Suprapubic skin (tissue), 4 donors: Measurements from ENCODE around the gene FBXO36. TPM values are rescaled to one million over a fixed set of nuclear protein-coding genes. Genes with fewer than 3 reads are reported as not detected.

ENCODE experiments used
- DNase-seq, 2 donors: peaks; one replicate each; pipeline ENCODE4 v3.0.0-alpha.2; 2019; ENCODE audit warnings: low spot score in 2 of 2
- H3K27ac ChIP-seq: fragments of 200-600 bp; sonication (generic); one replicate; pipeline ENCODE4 v1.5.1; 2019
- H3K27me3 ChIP-seq: fragments of 200-600 bp; sonication (generic); one replicate; pipeline ENCODE4 v1.5.1; 2019
- H3K36me3 ChIP-seq: fragments of 200-600 bp; sonication (generic); one replicate; pipeline ENCODE4 v1.5.1; 2019
- H3K4me1 ChIP-seq: fragments of 200-600 bp; sonication (generic); one replicate; pipeline ENCODE4 v1.5.1; 2019
- H3K4me3 ChIP-seq: fragments of 200-600 bp; sonication (generic); one replicate; pipeline ENCODE4 v1.5.1; 2019; ENCODE audit warnings: mild to moderate bottlenecking
- H3K9me3 ChIP-seq: fragments of 200-600 bp; sonication (generic); one replicate; pipeline ENCODE4 v1.5.1; 2019
- CTCF ChIP-seq, 2 donors: fragments of 200-600 bp in 1 of 2; fragments of 450-650 bp in 1 of 2; sonication (generic) in 1 of 2; IDR thresholded peaks; one replicate each; pipeline ENCODE4 v1.5.1; 2016 to 2019; ENCODE audit warnings: antibody characterized with exemption in 2 of 2, mild to moderate bottlenecking in 1 of 2, moderate library complexity in 1 of 2
- EP300 ChIP-seq: sonication (generic); formaldehyde crosslinking; IDR thresholded peaks from one replicate; pipeline ENCODE4 v1.6.1; 2017; ENCODE audit warnings: antibody characterized with exemption
- POLR2A ChIP-seq, 2 donors: fragments of 450-650 bp; IDR thresholded peaks; one replicate each; pipeline ENCODE4 v1.6.1; 2017; ENCODE audit warnings: antibody characterized with exemption in 2 of 2, mild to moderate bottlenecking in 2 of 2, moderate library complexity in 2 of 2
- POLR2AphosphoS5 ChIP-seq, 3 donors: sonication (generic); formaldehyde crosslinking; IDR thresholded peaks; one replicate each; pipeline ENCODE4 v1.6.1; 2017; ENCODE audit warnings: antibody characterized with exemption in 3 of 3
- WGBS: methylation state at CpG from one replicate; pipeline ENCODE4 v1.1.5; 2018; 5-methylcytosine and 5-hydroxymethylcytosine counted together
- total RNA-seq, 4 donors: library from RNA; depleted of rRNA; stranded (reverse); fragments of >200 nt; gene quantifications; one replicate each; pipeline ENCODE4 v1.1.0, GENCODE V29; 2016

Gene FBXO36
- total RNA-seq, 4 donors from 2014 or later, result 4.5 to 8.4 (median 5.9) TPM

- Histone ChIP-seq H3K9me3 (no peaks in the 10 kb centered on the region), H3K36me3 (no peaks in the 10 kb centered on the region), H3K27me3 (no peaks in the 10 kb centered on the region), H3K4me3 (no peak overlapping the region), H3K4me1 (no peaks in the 10 kb centered on the region), H3K27ac (no peak overlapping the region)
- TF ChIP-seq EP300 (no peak), POLR2AphosphoS5 (IDR thresholded peaks at IDR 0.05) (no peak), POLR2A (IDR thresholded peaks at IDR 0.05) (no peak), CTCF (IDR thresholded peaks at IDR 0.05) (no peak)
- DNase-seq, result no peak
- WGBS, result 98% methylated on average over 3 of the region's 3 CpGs
Observed at GRCh38 chr2:229997565-229997964, 75.3 kb downstream of the FBXO36 start.

GRCh38 chr2:230000118-230000841 is 78.0 kb downstream of the FBXO36 start:
- H3K4me1 ChIP-seq, result no peaks in the 10 kb centered on the region
- 82% methylated on average over 6 of the region's 6 CpGs for WGBS
- H3K27me3 ChIP-seq, result no peaks in the 10 kb centered on the region
- no peak overlapping the region for H3K4me3 ChIP-seq
- DNase-seq, result no peak
- H3K27ac ChIP-seq, result no peak overlapping the region
- TF ChIP-seq POLR2AphosphoS5 (IDR thresholded peaks at IDR 0.05) (no peak), CTCF (IDR thresholded peaks at IDR 0.05) (no peak), POLR2A (IDR thresholded peaks at IDR 0.05) (no peak), EP300 (no peak)
- H3K36me3 ChIP-seq, result no peaks in the 10 kb centered on the region
- no peaks in the 10 kb centered on the region for H3K9me3 ChIP-seq

- DNase-seq, result peak; percentile 80 to 83
- 56% methylated on average over 12 of the region's 12 CpGs for WGBS
- Histone ChIP-seq H3K27ac (no peak overlapping the region), H3K4me1 (no peaks in the 10 kb centered on the region), H3K36me3 (no peaks in the 10 kb centered on the region), H3K27me3 (no peaks in the 10 kb centered on the region), H3K4me3 (no peak overlapping the region), H3K9me3 (no peaks in the 10 kb centered on the region)
- no peak for TF ChIP-seq POLR2AphosphoS5 (IDR thresholded peaks at IDR 0.05)
- peak; percentile 64 to 71 for TF ChIP-seq CTCF (IDR thresholded peaks at IDR 0.05)
Observed at GRCh38 chr2:230007931-230008707, 85.8 kb downstream of the FBXO36 start.

GRCh38 chr2:230008708-230009066 is 86.4 kb downstream of the FBXO36 start:
- Histone ChIP-seq H3K27ac (no peak overlapping the region), H3K4me3 (no peak overlapping the region), H3K4me1 (no peaks in the 10 kb centered on the region), H3K9me3 (no peaks in the 10 kb centered on the region), H3K36me3 (no peaks in the 10 kb centered on the region), H3K27me3 (no peaks in the 10 kb centered on the region)
- no peak for DNase-seq
- 88% methylated on average over 1 of the region's 1 CpG for WGBS
- no peak for TF ChIP-seq CTCF (IDR thresholded peaks at IDR 0.05)
- no peak for TF ChIP-seq POLR2AphosphoS5 (IDR thresholded peaks at IDR 0.05)
- no peak for TF ChIP-seq POLR2A (IDR thresholded peaks at IDR 0.05)
- TF ChIP-seq EP300, result no peak

GRCh38 chr2:230010501-230010900 is 88.2 kb downstream of the FBXO36 start:
- H3K27me3 ChIP-seq, result no peaks in the 10 kb centered on the region
- H3K36me3 ChIP-seq, result no peaks in the 10 kb centered on the region
- no peak overlapping the region for H3K27ac ChIP-seq
- WGBS, result 97% methylated on average over 6 of the region's 6 CpGs
- no peak for DNase-seq
- no peak for TF ChIP-seq EP300
- TF ChIP-seq POLR2AphosphoS5 (IDR thresholded peaks at IDR 0.05), result no peak
- no peak for TF ChIP-seq CTCF (IDR thresholded peaks at IDR 0.05)
- TF ChIP-seq POLR2A (IDR thresholded peaks at IDR 0.05), result no peak
- no peaks in the 10 kb centered on the region for H3K4me1 ChIP-seq
- no peaks in the 10 kb centered on the region for H3K9me3 ChIP-seq
- no peak overlapping the region for H3K4me3 ChIP-seq
